GM19099 (cell line): Measurements from ENCODE around the gene ZSWIM4.

ENCODE experiments used
- POLR2A ChIP-seq: IDR thresholded peaks from 3 replicates; pipeline ENCODE4 v1.6.1; 2011; ENCODE audit warnings: low read depth; ENCODE audit not compliant: insufficient read length; ENCODE audit errors: extremely low read depth

Gene ZSWIM4

DNA sequence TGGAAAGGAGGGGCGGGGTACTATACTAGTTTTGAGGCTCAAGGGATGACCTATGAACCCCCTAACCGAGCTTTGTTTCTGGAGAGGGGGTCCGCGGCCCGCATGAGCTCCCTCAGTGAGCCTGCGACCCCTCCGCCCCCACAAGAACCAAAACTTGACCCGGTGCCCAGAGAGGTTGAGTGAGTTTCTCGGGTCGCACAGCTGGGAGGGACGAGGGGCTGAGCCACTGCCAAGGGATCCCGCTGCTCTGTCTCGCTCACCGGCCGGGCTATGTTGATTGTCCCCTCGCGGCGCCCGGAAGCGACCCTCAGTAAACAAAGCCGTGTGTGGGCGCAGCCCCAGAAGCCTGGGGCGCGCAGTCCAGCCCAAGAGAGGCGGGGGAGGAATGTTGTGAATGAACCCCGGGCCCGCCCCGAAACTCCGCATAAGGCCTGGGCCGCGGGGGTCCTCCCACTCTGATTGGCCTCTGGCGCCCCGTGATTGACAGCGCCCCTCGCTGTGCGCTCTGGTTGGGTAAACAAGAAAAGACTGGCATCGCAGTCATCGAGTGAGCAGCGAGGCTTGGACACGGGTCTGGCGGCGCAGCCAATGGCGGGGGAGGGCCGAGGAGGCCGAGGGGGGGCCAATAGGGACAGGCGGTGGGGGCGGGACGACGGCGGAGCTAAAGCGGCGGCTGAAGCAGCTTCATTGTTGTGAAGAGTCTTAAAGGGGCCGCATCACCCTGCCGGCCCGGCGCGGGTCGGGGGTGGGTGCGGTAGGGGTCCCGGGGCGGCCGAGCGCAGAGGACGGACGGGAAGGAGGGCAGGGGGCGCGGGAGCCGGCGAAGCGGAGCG is at the start of gene ZSWIM4:
Gene ZSWIM4, plus strand, starts transcription at position 687 of the 833 bp plus-strand sequence. CDS start 206 bp downstream, outside the sequence.
- peak; percentile 55 for TF ChIP-seq POLR2A

DNA sequence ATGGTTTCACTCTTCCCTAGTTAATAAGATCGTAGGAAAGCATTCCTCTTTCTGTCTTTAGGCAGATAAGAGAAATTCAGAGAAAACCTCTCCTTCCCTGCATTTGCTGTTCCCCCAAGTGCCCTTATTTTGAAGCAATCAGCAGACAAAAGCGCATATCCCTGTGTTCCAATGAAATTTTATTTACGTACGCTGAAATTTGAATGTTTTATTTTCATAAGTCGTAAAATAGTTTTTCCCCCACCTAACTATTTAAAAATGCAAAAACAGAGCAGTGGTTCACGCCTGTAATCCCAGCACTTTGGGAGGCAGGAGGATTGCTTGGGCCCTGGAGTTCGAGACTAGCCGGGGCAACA is 48.2 kb upstream of the ZSWIM4 start:
- no peak for TF ChIP-seq POLR2A

DNA sequence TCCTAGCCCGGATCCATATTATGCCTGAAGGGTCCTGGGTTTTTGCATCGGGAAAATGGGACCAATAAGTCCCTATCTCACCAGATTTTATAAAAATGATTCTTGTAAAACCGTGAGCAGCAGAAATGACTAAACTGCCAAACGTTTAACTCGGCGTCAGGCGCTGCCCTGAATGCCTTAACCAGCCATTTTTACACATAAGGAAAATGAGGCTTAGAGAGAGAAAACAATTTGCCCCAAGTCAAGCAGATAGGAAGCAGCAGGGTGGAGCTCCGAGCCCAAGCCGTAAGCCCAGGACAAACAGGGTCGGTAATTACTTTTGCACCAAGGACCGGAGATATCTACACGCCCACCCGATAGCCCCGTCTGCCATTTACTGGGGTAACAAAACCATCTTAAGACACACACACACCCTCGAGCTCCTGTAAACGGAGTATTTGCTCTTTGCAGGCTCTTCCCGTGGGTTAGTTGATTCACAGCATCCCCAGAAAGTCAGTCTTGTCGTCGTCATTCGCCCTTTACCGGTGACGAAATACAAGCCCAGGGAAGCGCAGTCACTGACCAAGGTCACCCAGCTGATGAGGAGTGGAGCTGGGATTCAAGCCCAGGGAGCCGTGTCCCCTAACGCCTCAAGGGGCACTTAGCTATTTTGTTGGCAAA is 46.9 kb upstream of the ZSWIM4 start:
- no peak for TF ChIP-seq POLR2A

DNA sequence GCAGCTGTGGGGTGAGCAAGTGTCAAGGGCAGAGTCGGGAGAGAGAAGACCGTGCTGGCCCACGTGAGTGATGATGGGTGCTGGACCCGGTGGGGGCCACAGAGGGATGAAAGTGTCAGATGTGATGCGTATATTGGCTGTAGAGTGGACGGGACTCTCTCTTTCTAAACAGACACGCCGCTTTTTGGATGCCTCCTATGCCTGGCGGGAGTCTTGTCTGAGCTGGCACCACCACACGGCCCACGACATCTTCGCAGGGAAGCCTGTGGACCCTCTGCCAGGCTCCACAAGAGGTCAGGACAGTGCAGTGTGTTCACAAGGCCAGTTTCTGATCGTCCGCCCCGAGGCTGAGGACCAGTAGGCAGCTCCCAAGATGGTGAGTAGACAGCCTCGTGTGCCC is 43.8 kb upstream of the ZSWIM4 start:
- TF ChIP-seq POLR2A: no peak

DNA sequence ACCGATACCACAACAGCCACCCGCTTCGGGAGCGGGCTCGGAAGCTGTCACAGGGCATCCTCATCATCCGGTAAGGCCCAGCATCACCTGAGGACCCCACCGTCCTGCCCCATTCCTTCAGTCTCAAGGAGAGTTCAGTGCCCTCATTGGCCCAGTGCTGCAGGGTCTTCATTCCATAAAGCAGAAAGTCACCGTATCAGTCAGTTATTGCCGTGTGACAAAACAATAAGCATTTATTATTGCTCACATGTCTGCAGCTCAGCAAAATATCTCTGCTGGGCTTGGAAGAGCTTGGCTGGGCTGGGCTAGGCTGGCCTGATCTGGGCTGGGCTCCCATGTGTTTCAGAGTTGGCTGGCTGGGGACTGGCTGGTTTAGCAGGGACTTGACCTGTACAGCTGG is 39.0 kb upstream of the ZSWIM4 start:
- no peak for TF ChIP-seq POLR2A

DNA sequence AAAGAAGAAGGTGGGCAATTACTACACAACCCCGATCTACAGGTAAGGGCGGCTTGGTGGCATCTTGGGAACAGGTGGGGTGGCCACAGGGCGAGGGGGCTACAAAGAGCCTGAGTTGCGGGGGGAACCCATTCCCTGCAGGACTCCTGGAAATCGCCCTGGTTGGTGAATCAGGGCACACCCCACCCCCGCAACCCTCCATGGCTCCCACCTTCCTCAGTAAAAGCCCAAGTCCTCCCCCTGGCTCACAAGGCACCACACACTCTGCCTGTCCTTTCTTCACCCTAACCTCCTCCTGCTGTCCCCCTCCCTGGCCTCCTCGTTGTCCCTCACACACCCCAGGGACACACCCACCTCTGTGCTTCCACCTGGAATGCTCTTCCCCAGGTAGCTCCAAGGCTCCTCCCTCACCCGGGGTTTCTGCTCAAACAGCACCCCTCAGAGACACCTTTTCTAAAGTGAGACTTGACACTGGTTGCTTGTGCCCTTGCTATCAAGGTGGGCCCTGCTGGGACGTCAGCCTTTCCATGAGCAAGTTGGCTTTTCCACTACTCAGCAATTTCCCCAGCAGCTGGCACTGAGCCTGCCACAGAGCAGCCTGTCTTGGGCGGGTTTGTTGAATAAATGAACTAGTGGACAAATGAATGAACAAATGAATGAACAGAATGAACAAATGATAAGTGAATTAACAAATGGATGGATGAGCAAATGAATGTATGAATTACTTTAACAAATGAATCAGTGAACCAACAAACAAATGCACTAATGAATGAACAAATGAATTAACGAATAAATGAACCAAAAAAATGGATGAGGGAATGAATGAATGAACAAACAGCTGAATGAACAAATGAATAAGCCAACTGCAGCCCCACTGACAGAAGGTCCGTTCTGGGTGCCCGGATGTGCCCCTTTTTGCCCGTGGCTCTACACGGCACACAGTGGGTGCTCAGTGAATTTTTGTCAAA is 37.2 kb upstream of the ZSWIM4 start:
- TF ChIP-seq POLR2A: no peak

DNA sequence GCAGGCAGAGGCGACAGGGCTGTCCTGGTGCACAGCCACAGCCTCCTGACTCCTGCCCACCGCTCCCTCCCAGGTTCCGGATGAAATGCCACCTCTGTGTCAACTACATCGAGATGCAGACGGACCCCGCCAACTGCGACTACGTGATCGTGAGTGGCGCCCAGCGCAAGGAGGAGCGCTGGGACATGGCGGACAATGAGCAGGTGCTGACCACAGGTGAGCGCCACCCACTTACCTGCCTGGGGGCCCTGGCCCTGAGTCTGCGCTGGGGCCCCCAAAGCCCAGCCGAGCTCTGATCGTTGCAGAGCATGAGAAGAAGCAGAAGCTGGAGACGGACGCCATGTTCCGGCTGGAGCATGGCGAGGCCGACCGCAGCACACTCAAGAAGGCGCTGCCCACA is 36.4 kb upstream of the ZSWIM4 start:
- no peak for TF ChIP-seq POLR2A

DNA sequence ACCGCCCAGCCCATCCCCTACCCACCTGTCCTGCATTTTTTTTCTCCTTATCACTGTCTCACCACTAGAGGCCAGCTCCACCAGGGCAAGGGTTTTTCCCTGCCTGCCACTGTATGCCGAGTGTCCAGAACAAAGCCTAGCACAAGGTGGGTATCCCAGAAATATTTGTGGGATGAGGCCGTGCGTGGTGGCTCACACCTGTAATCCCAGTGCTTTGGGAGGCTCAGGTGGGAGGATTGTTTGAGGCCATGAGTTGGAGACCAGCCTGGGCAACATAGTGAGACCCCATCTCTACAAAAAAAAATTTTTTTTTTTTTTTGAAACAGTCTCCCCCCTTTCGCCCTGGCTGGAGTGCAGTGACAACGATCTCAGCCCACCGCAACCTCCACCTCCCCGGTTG is 33.8 kb upstream of the ZSWIM4 start:
- no peak for TF ChIP-seq POLR2A

DNA sequence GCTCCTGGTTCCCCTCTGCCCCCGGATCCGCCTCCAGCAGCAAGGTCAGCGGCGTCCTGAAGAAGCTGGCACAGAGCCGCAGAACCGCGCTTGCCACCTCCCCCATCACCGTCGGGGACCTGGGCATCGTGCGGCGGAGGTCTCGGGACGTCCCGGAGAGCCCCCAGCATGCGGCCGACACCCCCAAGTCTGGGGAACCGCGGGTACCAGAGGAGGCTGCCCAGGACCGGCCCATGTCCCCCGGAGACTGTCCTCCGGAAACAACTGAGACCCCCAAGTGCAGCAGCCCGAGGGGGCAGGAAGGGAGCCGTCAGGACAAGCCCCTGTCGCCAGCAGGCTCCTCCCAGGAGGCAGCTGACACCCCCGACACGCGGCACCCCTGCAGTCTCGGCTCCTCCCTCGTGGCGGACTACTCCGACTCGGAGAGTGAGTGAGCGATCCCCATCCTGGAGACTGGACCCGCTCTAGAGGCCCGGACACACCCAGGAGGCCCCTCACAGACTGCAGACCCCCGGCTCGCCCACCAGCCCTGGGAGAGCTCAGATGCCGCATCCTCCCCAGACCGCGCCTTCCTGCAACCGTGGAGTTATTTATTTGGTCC is 32.5 kb upstream of the ZSWIM4 start:
- no peak for TF ChIP-seq POLR2A

DNA sequence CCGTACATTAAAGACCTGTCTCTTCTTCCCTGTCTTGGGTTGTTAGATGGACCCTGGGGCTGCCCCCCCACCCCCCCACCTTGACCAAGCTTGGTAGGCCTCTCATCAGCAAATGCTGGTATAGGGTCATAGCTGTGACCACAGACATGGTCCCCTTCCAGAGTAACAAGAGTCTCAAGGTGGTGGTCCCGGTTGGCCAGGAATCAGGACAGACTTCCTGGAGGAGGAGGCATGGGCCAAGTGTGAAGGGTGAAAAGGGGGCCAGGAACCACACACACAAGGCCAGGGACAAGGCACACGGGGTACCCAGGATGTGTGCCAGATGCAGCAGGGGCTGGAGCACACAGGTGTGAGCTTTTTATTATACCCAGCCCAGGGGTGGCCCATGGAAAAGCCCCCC is 32.0 kb upstream of the ZSWIM4 start:
- TF ChIP-seq POLR2A: no peak

DNA sequence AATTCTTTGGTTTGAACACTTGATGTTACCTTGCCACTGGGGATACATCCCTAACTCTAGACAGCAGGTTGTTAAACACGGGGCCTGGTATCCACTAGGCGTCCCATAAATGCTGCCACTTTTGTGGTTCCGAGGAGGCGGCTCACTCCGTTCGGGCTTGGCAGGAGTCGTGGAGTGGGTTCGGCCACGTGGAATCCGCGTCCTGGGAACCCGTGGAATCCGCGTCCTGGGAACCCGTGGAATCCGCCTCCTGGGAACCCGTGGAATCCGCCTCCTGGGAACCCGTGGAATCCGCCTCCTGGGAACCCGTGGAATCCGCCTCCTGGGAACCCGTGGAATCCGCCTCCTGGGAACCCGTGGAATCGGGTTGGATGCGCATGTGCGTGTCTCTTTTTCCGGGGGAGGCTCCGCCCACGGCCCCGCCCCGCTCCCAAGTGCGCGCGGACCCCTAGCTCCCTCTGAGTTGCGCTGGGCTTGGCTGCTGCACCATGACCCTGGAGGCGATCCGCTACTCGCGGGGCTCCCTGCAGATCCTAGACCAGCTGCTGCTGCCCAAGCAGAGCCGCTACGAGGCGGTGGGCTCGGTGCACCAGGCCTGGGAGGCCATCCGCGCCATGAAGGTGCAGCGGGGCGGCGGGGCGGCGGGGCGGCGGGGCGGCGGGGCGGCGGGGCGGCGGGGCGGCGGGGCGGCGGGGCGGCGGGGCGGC is 31.0 kb upstream of the ZSWIM4 start, which contains the start of gene MRI1:
Gene MRI1, plus strand, starts transcription at position 422 of the 707 bp plus-strand sequence. Its CDS starts 67 bp downstream, at position 489.
- peak; percentile 71 for TF ChIP-seq POLR2A

DNA sequence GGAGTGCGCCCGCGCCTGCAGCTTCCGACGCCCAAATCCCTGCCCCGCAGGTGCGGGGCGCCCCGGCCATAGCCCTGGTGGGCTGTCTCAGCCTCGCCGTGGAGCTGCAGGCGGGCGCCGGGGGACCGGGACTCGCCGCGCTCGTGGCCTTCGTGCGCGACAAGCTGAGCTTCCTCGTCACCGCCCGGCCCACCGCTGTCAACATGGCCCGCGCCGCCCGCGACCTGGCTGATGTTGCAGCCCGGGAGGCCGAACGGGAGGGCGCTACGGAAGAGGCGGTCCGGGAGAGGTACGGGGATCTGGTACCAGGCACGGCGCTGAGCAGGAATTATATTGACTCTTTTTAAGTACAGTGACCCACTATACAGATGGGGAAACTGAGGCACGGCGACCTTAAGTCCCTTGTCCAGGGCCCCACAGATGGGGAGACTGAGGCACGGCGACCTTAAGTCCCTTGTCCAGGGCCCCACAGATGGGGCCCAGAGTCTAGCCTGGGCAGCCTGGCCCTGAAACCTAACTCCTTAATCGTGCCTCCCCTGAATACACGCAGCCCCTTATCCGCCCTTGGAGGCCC is 30.3 kb upstream of the ZSWIM4 start:
- TF ChIP-seq POLR2A: no peak

DNA sequence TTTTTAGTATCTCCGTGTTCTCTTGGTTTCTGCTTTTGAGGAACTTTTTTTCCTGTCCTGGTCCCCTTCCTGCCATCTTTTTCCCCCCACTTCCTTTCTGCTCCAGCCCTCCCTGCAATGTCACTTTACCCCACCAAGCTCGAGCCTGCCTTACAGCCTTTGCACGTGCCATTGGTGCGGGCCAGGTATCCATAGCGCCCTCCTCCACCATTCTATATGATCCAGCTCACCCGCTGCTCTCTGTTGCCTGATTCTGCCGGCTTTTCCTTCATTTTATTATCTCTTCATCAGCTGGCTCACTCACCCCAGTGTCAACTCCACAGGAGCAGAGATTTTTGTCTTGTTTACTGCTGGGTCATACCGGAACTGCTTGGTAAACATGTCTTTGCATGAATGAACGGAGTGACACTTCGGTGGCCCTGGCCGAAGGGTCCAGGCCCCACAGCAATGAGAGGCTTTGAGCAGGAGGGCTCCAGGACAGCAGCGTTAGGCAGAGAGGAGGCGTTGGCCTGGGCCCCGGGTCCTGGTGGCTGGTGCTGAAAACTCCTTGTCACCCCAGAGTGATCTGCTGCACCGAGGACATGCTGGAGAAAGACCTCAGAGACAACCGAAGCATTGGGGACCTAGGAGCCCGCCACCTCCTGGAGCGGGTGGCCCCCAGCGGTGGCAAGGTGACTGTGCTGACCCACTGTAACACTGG is 29.7 kb upstream of the ZSWIM4 start:
- TF ChIP-seq POLR2A: no peak
